HEK293T (cell line): ENCODE data around the gene SPRY1.

Experiments
- NFRKB ChIP-seq: fragments of 450-650 bp; IDR thresholded peaks from 2 replicates; pipeline ENCODE4 v1.6.1; 2016; ENCODE audit warnings: mild to moderate bottlenecking, moderate library complexity
- TF ChIP-seq, protein P1 (sequence below): fragments of 450-650 bp; IDR thresholded peaks from 2 replicates; pipeline ENCODE4 v1.6.1; 2016

DNA sequence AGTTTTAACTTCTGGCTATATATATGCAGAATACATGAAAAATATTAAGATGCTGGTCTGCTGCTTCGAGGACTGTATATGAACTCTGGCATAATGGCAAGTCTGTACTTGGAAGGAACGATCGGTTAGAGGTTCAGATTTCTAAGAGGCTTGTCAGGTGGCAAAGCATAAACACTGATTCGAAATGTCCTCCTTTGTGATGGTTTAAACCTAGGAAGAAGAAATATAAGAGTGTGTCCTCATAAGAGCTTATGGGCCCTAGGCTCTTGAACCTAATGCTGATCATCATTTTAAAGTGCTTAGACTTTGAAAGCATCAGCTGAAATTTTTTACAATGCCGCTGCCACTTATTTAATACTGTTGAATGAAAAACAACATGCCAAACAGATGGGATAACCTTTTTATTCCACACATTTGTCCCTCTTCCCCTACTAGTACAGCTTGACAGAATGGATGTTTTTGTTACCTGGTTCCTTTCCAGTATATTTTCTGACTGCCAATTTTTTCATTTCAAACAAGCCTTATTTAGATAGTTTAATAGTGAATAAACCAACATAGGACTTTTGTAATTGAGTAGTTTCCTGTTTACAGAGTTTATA is 8.8 kb downstream of the SPRY1 start:
- no peak for TF ChIP-seq NFRKB
- TF ChIP-seq, protein P1, sequence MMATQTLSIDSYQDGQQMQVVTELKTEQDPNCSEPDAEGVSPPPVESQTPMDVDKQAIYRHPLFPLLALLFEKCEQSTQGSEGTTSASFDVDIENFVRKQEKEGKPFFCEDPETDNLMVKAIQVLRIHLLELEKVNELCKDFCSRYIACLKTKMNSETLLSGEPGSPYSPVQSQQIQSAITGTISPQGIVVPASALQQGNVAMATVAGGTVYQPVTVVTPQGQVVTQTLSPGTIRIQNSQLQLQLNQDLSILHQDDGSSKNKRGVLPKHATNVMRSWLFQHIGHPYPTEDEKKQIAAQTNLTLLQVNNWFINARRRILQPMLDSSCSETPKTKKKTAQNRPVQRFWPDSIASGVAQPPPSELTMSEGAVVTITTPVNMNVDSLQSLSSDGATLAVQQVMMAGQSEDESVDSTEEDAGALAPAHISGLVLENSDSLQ, result no peak
